Panc1 (cell line): Measurements from ENCODE around the gene TMEM247. TPM values are rescaled to one million over a fixed set of nuclear protein-coding genes. Genes with fewer than 3 reads are reported as not detected.

ENCODE experiments used
- ATAC-seq: fragments of 200-7000 bp; cut with Tn5 transposase; 2 replicates; pipeline ENCODE4 v1.9.1; 2020; ENCODE audit warnings: mild to moderate bottlenecking, moderate library complexity
- BruUV-seq: library from RNA; stranded (reverse); fragments of 400-500 nt; replicated peaks from 2 replicates; lab custom pipeline; 2021; lab: Mats Ljungman, UMichigan
- CTCF ChIA-PET: fragments of 300-600 bp; sonication (Branson Sonifier 250); formaldehyde crosslinking; loops from one replicate; lab custom pipeline; 2022; ENCODE audit warnings: antibody characterized with exemption; lab: Charles Lee
- POLR2A ChIA-PET: fragments of 300-600 bp; sonication (Branson Sonifier 250); formaldehyde crosslinking; loops from one replicate; lab custom pipeline; 2022; ENCODE audit warnings: antibody characterized with exemption; lab: Charles Lee
- DNase-seq: peaks from one replicate; pipeline ENCODE4 v3.0.0-alpha.2; 2010; ENCODE audit warnings: low read depth, low spot score
- H3K27ac ChIP-seq: 2 replicates; pipeline ENCODE4 v1.5.1; 2011; ENCODE audit warnings: mild to moderate bottlenecking, low read length, inconsistent platforms
- H3K27me3 ChIP-seq: fragments of 200-500 bp; sonication (Bioruptor generic); 2 replicates; pipeline ENCODE4 v1.6.0; 2014; ENCODE audit warnings: low read length, inconsistent platforms; ENCODE audit not compliant: control insufficient read depth, insufficient read depth
- H3K36me3 ChIP-seq: fragments of 200-500 bp; sonication (Bioruptor generic); 2 replicates; pipeline ENCODE4 v1.5.1; 2014; ENCODE audit warnings: inconsistent platforms, mild to moderate bottlenecking, low read length, moderate library complexity; ENCODE audit not compliant: control insufficient read depth, insufficient read depth
- H3K4me1 ChIP-seq: 2 replicates; pipeline ENCODE4 v1.5.1; 2011; ENCODE audit warnings: inconsistent platforms, mild to moderate bottlenecking, low read length, moderate library complexity; ENCODE audit not compliant: control insufficient read depth, insufficient read depth
- H3K4me3 ChIP-seq, 2 experiments: 2 replicates each; pipeline ENCODE4 v1.5.1; 2011 to 2012; ENCODE audit warnings: low read depth in 2 of 2, low read length in 2 of 2, mild to moderate bottlenecking in 2 of 2, inconsistent platforms in 1 of 2, moderate library complexity in 1 of 2
- H3K9me3 ChIP-seq: fragments of 200-500 bp; sonication (Bioruptor generic); 2 replicates; pipeline ENCODE4 v1.5.1; 2014; ENCODE audit warnings: low read depth, mild to moderate bottlenecking, inconsistent platforms, low read length, moderate library complexity; ENCODE audit not compliant: control insufficient read depth, insufficient read depth
- POLR2AphosphoS5 ChIP-seq: IDR thresholded peaks from 2 replicates; pipeline ENCODE4 v1.6.1; 2012; ENCODE audit warnings: mild to moderate bottlenecking, low read depth, low read length, moderate library complexity
- SIN3A ChIP-seq: IDR thresholded peaks from 2 replicates; pipeline ENCODE4 v1.6.1; 2012; ENCODE audit warnings: low read depth, mild to moderate bottlenecking, low read length, moderate library complexity, borderline replicate concordance; ENCODE audit not compliant: insufficient read depth
- TCF7L2 ChIP-seq: IDR thresholded peaks from 2 replicates; pipeline ENCODE4 v1.6.1; 2011; ENCODE audit warnings: mild to moderate bottlenecking, low read depth, low read length, inconsistent platforms
- in situ Hi-C: cut with HindIII; loops from 2 replicates; pipeline ENCODE4 v1.10.0; 2016; ENCODE audit warnings: low sequenced_read_pairs, low pct_unique_long_range_greater_than_20kb
- intact Hi-C: fragments of 100-400 bp; cut with micrococcal nuclease; formaldehyde crosslinking; loops from one replicate; pipeline ENCODE4 v1.10.0; 2022; ENCODE audit not compliant: unreplicated experiment
- total RNA-seq: library from RNA; stranded (reverse); gene quantifications from one replicate; pipeline ENCODE4 v1.2.1, GENCODE V29; 2021; ENCODE audit not compliant: unreplicated experiment
- TF ChIP-seq, protein P1 (sequence below), 2 experiments: IDR thresholded peaks; 2 replicates each; pipeline ENCODE4 v1.6.1; 2011 to 2012; ENCODE audit warnings: low read depth in 2 of 2, control low read depth in 1 of 2, low read length in 1 of 2, mild to moderate bottlenecking in 1 of 2, moderate library complexity in 1 of 2; ENCODE audit not compliant: insufficient read depth in 1 of 2
- TF ChIP-seq, protein P2 (sequence below): fragments of 450-650 bp; IDR thresholded peaks from 2 replicates; pipeline ENCODE4 v1.5.1; 2017; ENCODE audit warnings: mild to moderate bottlenecking

The TMEM247 gene
- total RNA-seq, 1 experiment from 2014 or later = not detected

DNA sequence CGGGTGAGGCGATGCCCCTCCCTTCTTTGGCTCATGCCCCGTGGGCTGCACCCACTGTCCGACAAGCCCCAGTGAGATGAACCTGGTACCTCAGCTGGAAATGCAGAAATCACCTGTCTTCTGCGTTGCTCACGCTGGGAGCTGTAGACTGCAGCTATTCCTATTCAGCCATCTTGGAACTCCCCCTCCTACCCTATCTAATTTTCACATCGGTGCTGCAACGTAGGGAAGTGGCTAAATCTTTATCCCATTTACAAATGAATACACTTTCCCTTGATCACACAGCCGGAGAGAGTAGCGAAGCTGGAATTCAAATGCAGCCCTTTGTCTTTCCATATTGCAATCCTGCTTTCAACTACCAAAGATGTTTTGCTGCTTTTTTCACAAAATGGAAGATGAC is 1.4 kb upstream of the TMEM247 start:
- no peaks in the 10 kb centered on the region for H3K36me3 ChIP-seq
- no peaks in the 10 kb centered on the region; the same call in 1 of the 2 replicates for H3K4me1 ChIP-seq
- BruUV-seq = no TSS peak
- H3K27ac ChIP-seq = no peak overlapping the region
- TF ChIP-seq, protein P1, sequence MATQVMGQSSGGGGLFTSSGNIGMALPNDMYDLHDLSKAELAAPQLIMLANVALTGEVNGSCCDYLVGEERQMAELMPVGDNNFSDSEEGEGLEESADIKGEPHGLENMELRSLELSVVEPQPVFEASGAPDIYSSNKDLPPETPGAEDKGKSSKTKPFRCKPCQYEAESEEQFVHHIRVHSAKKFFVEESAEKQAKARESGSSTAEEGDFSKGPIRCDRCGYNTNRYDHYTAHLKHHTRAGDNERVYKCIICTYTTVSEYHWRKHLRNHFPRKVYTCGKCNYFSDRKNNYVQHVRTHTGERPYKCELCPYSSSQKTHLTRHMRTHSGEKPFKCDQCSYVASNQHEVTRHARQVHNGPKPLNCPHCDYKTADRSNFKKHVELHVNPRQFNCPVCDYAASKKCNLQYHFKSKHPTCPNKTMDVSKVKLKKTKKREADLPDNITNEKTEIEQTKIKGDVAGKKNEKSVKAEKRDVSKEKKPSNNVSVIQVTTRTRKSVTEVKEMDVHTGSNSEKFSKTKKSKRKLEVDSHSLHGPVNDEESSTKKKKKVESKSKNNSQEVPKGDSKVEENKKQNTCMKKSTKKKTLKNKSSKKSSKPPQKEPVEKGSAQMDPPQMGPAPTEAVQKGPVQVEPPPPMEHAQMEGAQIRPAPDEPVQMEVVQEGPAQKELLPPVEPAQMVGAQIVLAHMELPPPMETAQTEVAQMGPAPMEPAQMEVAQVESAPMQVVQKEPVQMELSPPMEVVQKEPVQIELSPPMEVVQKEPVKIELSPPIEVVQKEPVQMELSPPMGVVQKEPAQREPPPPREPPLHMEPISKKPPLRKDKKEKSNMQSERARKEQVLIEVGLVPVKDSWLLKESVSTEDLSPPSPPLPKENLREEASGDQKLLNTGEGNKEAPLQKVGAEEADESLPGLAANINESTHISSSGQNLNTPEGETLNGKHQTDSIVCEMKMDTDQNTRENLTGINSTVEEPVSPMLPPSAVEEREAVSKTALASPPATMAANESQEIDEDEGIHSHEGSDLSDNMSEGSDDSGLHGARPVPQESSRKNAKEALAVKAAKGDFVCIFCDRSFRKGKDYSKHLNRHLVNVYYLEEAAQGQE (IDR thresholded peaks at IDR 0.05; ENCODE audit: insufficient read depth in 1 of 2, low read depth in 2 of 2, low read length in 1 of 2) = no peak
- TF ChIP-seq TCF7L2 (no peak), POLR2AphosphoS5 (no peak), SIN3A (no peak)
- TF ChIP-seq, protein P2, sequence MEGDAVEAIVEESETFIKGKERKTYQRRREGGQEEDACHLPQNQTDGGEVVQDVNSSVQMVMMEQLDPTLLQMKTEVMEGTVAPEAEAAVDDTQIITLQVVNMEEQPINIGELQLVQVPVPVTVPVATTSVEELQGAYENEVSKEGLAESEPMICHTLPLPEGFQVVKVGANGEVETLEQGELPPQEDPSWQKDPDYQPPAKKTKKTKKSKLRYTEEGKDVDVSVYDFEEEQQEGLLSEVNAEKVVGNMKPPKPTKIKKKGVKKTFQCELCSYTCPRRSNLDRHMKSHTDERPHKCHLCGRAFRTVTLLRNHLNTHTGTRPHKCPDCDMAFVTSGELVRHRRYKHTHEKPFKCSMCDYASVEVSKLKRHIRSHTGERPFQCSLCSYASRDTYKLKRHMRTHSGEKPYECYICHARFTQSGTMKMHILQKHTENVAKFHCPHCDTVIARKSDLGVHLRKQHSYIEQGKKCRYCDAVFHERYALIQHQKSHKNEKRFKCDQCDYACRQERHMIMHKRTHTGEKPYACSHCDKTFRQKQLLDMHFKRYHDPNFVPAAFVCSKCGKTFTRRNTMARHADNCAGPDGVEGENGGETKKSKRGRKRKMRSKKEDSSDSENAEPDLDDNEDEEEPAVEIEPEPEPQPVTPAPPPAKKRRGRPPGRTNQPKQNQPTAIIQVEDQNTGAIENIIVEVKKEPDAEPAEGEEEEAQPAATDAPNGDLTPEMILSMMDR = no peak
- no peak overlapping the region for H3K4me3 ChIP-seq
- in situ Hi-C loops = no loop called here
- ChIA-PET CTCF (no interaction called here), POLR2A (no interaction called here)
- peaks cover 5% of the 10 kb centered on the region; the same call in 1 of the 2 replicates for H3K27me3 ChIP-seq
- DNase-seq (no peak), ATAC-seq (no peak)
- intact Hi-C loops = no loop called here
- no peaks in the 10 kb centered on the region for H3K9me3 ChIP-seq

DNA sequence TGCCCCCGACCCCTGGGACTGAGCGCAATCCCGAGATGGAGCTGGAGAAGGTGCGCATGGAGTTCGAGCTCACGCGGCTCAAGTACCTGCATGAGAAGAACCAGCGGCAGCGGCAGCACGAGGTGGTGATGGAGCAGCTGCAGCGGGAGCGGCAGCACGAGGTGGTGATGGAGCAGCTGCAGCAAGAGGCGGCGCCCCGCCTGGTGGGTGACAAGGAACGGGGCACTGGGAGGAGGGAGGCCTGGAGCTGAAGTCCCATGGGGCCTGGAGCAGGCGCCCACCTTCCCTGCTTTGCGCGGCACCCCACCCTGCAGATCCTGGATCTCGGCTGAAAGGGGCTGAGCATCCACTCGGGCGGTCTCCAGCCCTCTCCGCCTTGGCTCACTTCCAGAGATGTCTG is 1.2 kb downstream of the TMEM247 start:
- BruUV-seq = no TSS peak
- no peak overlapping the region for H3K27ac ChIP-seq
- peaks cover 5% of the 10 kb centered on the region; the same call in 1 of the 2 replicates for H3K27me3 ChIP-seq
- no peak for DNase-seq
- in situ Hi-C loops (no loop called here), intact Hi-C loops (no loop called here)
- POLR2A ChIA-PET = no interaction called here
- no peak overlapping the region for H3K4me3 ChIP-seq
- H3K9me3 ChIP-seq = no peaks in the 10 kb centered on the region
- TF ChIP-seq, protein P1 (IDR thresholded peaks at IDR 0.05; ENCODE audit: insufficient read depth in 1 of 2, low read depth in 2 of 2, low read length in 1 of 2) = no peak
- no peak for TF ChIP-seq TCF7L2
- TF ChIP-seq POLR2AphosphoS5 = no peak
- no peak for TF ChIP-seq SIN3A
- TF ChIP-seq, protein P2 = no peak
- no peaks in the 10 kb centered on the region for H3K36me3 ChIP-seq
- ATAC-seq = no peak
- no peaks in the 10 kb centered on the region; the same call in 1 of the 2 replicates for H3K4me1 ChIP-seq
- CTCF ChIA-PET = no interaction called here
